ENCODE results near the gene HDHD2.

HDHD2 gene

DNA sequence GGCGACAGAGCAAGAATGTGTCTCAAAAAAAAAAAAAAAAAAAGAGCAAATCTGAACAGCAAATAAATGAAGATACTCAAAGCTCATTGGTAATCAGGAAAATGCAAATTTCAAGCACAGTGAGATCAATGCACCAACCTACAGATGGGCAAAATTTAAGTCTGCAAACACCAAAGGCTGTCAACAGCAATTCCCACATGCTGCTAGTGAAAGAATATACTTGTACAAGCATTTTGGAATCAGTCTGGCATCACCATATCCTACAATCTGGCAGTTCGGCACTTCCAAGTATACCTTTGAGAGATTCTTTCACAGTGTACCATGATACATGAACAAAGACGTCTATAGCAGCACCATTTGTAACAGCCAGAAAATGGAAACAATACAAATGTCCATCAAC lies 4.1 kb downstream of the HDHD2 start:
- no peak for DNase-seq (ENCODE audit: low read depth in 2 of 3, low spot score in 2 of 3)

DNA sequence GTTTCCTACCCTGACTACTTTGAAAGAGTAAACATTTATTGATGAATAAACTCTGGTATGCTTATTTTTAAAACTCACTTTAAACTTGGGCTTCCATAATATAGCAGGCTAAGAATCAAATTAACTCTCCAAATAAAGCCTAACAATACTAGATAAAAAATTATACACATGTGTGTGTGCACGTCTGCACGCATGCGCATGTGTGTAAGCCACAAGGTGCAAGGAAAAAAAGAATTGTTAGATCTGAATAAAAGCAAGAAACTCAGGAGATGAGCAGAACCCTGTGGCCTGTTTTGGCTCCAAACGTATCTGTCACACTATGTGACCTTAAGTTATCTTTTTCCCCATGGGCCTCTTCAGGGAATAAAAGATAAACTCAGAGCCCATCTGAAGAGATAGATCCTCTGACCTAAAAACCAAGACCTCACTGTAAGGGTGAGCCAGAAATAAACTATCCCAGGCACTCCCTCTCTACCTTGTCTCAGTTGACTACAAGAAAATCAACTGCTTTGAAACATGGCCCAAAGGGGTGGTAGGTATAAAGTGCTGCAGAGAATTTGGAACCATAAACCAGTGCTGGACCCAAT lies 6.3 kb downstream of the HDHD2 start:
- no peak for DNase-seq (ENCODE audit: low read depth in 2 of 3, low spot score in 2 of 3)

DNA sequence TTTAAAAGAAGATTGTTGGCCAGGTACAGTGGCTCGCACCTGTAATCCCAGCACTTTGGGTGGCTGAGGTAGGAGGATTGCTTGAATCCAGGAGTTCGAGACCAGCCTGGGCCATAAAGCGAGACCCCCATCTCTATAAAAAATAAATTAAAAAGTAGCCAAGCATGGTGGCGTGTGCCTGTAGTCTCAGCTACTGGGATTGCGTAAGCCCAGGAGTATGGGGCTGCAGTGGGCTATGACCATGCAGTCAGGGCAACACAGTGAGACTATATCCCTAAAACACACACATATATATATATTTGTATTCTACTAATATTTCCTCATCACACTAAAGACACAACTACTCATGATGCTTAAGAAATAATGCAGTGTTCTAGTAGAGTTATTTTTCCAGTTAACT lies 7.1 kb downstream of the HDHD2 start:
- DNase-seq (ENCODE audit: low read depth in 2 of 3, low spot score in 2 of 3) = no peak

DNA sequence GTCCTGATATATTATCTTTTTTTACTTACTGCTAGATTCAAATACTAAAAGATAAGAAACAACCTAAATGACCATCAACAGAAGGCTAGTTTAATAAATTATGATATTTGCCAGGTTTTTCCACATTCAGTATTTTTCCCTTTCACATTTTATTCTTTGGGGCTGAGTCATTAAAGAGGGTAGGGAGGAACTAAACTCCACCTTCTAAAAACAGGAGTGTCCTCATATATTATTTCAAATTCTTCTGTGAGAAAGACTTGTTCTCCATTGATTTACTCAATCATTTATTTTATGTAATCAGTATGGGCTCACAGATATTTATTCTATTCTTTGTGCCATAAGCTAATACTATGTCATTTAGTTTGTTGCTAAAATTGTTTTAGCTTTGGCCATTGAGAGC lies 9.0 kb downstream of the HDHD2 start:
- no peak for DNase-seq (ENCODE audit: low read depth in 2 of 3, low spot score in 2 of 3)

DNA sequence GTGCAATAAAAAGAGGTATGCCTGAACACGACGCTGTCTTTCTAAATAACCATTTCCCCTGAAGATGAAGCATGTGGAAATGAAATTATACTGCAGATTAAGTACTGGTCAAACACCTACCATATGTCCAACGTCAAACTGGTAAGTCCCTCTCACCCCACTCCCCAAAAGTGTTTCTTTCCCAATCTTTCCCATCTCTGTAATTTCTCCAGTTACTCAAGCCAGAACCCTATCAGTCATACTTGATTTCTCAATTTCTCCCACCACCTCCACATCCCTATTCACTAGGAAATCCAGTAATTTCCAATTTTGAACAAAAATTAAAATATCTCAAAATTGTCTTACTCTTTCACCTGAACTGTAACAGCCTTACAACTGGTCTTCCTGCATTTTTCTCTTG lies 29.2 kb downstream of the HDHD2 start:
- DNase-seq (ENCODE audit: low read depth in 2 of 3, low spot score in 2 of 3) = no peak

DNA sequence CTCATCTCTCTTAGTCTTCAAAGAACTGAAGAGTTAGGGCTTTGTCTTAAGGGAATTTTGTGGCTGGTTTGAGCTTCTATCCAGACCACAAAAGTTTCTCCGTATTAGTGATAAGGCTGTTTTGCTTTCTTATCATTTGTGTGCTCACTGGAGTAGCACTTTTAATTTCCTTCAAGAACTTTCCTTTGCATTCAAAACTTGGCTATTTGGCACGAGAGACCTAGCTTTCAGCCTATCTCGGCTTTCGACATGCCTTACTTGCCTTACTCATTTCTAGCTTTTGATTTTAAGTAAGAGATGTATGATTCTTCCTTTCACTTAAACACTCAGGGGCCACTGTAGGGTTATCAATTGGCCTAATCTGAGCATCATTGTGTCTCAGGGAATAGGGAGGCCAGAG lies 29.9 kb downstream of the HDHD2 start:
- DNase-seq (ENCODE audit: low read depth in 2 of 3, low spot score in 2 of 3) = no peak

DNA sequence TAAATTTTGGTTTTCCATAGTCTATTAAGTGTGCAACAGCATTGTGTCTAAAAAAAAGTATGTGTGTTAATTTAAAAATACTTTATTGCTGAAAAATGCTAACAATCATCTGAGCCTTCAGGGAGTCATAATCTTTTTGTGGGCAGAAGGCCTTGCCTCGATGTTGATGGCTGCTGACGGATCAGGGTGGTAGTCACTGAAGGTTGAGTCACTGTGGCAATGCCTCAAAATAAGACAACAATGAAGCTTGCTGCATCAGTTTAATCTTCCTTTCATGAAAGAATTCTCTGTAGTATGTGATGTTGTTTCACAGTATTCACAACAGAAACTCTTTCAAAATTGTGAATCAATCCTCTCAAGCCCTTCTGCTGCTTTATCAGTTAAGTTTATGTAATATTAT lies 31.3 kb downstream of the HDHD2 start:
- no peak for DNase-seq (ENCODE audit: low read depth in 2 of 3, low spot score in 2 of 3)

DNA sequence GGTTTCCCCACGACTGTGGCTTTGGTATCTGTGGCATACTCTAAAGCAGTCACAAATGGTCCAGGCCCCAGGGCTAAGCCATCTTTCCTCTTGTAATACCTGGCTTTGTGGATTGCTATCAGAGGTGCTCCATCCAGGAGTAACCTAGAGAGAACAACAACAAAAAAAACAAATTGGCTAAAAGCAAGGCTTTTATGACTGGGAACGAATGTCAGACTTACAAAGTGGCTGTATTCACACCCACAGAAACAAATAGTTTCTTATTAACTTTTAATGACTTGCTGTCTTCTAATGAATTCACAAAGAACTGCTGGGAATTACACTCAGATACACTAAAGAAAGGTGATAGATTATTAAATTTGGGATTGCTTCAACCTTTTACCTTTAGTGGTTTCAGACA lies 35.1 kb downstream of the HDHD2 start:
- DNase-seq (ENCODE audit: low read depth in 2 of 3, low spot score in 2 of 3) = no peak

DNA sequence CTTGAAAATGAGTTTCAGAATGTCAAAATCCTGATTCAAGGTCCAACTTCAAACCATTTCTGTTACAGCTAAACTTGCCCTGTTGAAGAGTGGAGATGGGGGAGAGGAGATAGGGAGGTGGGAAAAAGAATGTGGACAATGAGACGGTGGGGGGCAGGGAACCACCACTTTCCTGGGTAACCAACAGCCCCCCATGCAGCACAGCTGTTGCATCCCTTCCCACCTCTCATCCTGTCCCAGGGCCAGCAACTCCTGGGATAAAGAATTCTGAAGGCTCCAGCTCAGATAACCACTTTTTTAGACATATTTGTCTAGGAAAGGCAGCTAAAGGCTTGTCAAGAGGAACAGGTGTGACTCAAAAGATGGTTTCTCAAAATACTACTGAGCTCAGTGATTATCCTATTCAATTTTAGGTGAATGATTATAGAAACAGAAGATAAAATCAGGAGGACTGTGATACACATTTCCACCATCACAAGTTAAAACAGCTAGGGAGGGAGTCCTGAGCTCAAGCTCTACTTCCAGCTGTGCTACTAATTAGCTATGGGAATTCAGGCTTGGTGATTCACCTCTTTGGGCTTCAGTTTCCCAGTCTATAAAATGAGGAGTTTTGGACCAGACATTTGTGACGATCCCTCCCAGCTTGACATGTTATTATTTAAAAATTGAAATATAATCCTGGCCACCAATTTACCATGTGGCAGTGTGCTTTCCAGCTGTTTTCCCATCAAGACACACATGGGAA lies 36.3 kb downstream of the HDHD2 start:
- DNase-seq (ENCODE audit: low read depth in 2 of 3, low spot score in 2 of 3) = no peak

DNA sequence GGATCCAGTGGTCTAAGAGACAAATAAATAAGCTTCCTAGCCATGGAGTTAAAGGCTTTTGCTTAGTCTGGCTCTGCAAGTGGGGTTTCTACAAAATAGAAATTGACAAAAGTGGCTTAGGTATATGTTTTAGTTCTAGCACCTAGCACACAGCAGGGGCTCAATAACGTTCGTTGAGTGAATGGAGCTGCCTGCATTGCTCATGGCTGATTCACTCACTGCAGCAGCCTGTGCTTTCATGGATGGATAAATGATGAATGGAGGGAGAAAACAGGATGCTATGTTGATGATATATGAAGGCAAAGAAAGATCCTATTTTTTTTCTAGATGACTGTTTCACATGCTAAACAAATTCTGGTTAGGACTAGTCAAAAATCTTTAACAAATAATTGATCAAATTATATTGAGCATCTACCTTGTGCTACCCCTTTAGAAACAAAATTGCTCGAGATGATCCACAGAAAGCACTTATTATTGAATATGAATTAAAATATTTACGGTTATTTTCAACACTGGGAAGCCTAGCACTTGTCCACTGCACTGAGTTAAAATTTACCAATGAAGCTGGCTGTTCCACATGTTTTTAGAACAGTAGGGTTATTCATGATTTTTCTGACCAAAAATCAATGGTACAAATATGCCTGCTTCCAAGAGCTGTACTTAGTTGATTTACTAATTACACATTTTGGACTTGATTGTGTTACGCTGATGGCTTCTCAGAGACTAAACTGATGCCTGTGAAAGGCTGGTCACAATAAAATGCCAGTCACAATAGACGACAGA lies 39.6 kb downstream of the HDHD2 start:
- no peak for DNase-seq (ENCODE audit: low read depth in 2 of 3, low spot score in 2 of 3)

DNA sequence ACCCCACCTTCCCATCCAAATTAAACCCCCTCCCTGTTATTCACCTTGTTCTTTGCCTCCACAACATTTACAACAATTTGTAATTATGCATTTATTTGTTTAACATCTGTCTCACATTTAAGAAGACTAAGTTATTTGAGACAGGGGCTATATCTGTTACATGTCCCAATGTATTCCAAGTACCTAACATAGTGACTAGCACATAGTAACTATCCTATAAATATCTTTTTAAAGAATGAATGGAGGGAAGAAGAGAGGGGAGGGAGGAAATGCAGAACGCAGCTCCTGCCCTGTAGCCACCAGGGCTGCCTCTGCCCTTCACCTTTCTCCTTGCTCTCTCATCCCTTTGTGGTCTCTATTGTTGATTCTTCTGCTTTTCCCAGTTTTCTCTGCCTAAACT lies 40.6 kb downstream of the HDHD2 start:
- DNase-seq (ENCODE audit: low read depth in 2 of 3, low spot score in 2 of 3) = no peak

DNA sequence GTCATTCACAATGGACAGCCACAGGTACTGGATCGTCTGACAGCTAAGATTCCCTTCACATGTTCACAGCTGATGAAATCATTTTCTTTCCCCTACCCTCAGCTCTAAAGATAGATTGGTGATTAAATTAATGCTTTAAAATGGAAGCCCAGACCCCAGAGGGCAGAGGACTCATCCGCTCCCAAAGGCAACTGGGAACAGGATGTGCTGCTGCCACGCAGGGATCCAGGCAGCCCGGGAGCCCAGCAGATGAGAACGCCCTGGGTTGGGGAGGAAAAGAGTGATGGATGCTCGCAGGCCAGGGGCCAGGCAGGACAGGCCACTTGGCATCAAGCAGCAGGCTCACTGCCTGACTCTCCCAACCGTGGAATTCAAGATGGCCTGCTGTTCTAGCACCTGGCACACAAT lies 41.3 kb downstream of the HDHD2 start:
- DNase-seq (ENCODE audit: low read depth in 2 of 3, low spot score in 2 of 3) = no peak

DNA sequence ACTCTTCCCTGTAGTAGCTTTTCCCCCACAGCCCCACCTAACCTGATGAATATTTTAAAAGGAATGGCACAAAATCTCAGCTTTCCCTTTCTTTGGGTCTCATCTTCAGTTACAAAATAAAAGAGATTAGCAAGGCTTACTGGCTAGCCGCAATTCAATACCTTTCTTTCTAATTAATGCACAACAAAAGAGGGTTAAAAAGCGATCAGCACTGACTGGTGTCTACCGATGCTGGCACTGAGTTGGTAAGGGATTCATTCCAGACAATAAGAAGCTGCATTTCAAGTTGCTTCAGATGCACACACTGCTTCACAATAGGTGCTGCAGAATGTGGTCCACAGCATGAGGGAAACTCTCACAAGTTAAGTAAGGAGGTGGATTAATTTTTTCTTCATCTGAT lies 41.9 kb downstream of the HDHD2 start:
- DNase-seq (ENCODE audit: low read depth in 2 of 3, low spot score in 2 of 3) = no peak

DNA sequence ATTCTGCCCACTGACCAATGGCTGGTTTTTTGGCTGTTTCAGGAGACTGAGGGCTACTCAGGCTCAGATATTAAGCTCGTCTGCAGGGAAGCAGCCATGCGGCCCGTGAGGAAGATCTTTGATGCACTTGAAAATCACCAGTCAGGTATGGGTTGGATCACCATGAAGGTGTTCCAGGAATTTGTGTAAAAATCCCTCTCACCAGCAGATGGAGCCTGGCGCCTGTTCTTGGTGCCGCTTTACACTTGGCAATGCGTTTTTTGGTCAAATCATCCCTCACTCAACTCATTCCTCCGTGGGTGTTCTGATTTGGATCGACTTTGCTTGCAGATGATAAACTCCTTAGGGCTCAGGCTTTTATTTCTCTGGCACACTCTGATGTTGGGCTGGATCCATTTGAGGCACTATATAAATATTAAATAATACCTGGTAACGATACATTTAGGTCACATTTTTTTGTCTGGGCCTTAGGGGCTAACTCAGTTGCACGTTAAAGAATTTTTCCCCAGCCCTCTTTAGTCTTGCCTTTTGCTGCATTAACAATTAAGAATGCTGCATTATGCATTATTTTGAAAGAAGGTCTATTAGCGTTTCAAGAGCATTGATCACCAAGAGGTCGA lies 50.0 kb downstream of the HDHD2 start:
- DNase-seq (ENCODE audit: low read depth in 2 of 3, low spot score in 2 of 3) = peak in 2 of 3 experiments; percentile 22 to 24

DNA sequence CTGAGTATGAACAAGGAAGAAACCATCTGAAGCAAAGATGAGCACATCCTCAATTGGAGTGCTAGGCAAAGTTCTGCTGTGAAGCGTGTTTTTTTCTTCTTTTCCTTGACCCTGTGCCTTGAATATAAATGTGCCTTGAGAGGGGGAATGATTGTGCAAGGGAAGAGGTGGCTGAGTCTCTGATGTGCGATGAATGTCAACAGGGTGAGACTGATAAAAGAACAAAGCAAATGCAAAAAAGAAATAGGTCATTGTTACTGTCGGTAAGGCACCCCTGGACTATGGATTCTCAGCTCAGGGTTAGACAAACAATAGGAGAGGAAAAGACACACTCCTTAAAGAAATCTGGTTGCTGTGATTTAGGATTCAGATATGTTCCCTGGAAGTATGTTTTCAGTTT lies 54.5 kb downstream of the HDHD2 start:
- DNase-seq (ENCODE audit: low read depth in 2 of 3, low spot score in 2 of 3) = no peak

DNA sequence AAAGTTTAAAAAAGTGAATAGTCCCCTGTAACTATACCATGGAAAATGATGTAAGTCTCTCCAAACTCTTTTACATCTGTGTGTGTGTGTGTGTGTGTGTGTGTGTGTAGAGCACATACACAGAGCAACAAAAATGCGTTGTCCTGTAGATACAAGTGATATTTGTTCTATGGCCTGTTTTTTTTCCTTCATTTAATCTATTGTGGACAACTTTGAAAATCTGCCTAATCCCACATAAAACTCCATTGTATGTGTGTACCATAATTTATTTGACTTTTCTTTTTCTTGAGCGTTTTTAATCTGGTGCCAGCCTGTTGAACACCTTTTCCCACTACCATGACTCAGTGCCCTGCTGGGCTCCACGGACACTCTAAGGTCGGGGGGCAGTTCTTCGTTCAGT lies 62.6 kb downstream of the HDHD2 start:
- no peak for DNase-seq (ENCODE audit: low read depth in 2 of 3, low spot score in 2 of 3)

DNA sequence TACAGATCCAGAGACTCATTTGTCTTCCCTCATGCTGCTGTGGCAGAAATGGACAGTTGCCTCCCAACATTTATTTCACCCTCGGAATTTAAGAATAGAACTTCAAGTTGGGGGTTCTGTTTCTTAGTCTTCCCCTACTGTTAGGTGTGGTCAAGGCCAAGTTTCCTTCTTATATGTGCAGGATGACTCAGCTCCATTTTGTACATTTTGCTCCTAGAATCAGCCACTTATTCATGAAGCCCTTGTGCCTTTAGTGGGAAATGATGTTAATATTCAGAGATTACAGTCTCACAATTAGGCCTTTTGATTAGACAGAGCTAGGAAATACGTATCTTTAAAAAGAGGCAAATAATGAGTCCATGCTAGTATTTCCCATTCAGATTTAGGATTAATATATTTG lies 68.7 kb downstream of the HDHD2 start:
- no peak for DNase-seq (ENCODE audit: low read depth in 2 of 3, low spot score in 2 of 3)

DNA sequence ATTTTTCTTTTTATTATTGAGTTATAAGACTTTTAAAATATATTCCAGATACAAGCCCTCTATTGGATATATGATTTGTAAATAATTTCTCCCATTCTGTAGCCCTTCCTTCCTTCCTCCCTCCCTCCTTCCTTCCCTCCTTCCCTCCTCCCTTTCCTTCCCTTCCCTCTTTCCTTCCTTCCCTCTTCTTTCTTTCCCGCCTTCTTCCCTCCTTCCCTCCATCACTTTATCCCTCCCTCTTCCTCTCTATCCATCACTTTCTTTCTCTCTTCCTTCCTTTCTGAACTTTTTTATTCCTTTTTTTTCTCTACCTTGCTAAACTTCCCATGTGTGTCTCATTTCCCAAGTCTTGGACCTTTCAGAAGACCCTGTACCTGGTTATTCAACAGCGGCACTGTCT lies 69.4 kb downstream of the HDHD2 start:
- DNase-seq (ENCODE audit: low read depth in 2 of 3, low spot score in 2 of 3) = no peak

DNA sequence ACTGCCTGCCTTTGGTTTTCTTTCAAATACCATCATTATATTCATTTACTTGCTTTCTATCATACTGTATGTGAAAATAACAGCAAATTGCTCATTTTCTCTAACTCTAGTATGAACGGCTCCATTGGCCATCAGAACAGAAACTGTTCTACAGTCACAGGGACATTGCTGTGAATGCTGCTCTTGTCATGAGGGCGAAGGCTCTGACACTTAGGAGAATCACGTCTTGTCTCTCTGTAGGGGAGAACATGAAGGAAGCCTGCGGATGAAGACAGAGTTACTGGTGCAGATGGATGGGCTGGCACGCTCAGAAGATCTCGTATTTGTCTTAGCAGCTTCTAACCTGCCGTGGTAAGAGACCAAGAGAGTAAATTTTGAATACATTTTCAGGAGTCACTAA lies 73.2 kb downstream of the HDHD2 start:
- no peak for DNase-seq (ENCODE audit: low read depth in 2 of 3, low spot score in 2 of 3)

DNA sequence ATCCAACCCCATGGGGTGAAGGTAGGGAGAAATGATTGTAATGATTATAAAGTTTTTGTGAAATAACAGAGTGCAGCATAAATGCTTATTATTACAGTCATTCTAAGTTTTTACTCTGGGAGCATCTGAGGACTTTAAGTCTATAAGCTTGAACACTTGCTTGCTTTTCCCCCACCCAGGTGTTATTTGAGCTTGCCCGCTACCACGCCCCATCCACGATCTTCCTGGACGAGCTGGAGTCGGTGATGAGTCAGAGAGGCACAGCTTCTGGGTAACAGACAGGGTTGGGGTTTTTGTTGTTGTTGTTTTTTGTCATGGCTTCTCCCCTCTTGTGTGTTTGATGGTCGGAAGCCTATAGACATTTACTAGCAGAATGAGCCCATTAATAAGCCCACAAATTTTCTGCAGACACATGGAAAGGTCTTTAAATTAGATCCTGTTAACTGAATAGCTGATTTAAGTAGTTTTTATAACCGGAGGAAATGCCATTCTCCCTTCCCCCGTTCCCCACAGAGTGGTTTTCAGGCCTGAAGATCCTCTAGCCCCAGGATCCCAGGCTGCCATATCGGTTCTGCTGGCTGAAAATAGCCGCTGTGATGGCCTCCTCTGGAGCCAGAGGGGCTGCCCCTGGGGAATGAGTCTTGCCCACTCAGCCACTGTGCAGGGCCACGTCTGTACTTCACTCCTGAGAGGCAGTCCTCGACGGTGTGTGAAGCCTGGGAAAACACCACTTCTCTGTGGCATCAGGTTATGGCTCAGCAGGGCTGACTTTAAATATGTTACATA lies 75.0 kb downstream of the HDHD2 start:
- no peak for DNase-seq (ENCODE audit: low read depth in 2 of 3, low spot score in 2 of 3)

DNA sequence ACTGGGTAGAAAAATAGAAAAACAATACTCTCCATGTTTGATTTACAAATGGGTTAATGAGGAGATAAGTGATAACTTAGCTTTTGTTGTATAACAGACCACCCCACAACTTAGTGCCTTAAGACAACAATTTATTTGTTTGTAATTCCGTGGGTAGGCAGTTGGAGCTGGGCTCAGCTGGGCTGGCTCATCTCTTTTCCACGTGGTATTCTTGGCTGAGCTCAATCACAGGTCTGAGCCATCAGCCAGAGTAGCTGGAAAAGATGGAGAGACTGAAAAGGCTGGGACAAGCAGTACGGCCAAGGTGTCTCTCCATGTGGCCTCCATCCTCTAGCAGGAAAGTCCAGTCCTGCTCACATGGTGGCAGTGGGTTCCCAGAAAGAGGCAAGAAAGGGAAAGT lies 82.7 kb downstream of the HDHD2 start:
- no peak for DNase-seq (ENCODE audit: low read depth in 2 of 3, low spot score in 2 of 3)
